ENCODE results near the gene IER2. TPM values are rescaled to one million over a fixed set of nuclear protein-coding genes. Genes with fewer than 3 reads are reported as not detected.
"Not testable (repeated sequence)": the region's sequence is repeated elsewhere in the genome, so short reads cannot be mapped to it uniquely, and the experiment has no call there.

The IER2 gene
- total RNA-seq, 1 experiment from 2014 or later: 80.4 TPM

DNA sequence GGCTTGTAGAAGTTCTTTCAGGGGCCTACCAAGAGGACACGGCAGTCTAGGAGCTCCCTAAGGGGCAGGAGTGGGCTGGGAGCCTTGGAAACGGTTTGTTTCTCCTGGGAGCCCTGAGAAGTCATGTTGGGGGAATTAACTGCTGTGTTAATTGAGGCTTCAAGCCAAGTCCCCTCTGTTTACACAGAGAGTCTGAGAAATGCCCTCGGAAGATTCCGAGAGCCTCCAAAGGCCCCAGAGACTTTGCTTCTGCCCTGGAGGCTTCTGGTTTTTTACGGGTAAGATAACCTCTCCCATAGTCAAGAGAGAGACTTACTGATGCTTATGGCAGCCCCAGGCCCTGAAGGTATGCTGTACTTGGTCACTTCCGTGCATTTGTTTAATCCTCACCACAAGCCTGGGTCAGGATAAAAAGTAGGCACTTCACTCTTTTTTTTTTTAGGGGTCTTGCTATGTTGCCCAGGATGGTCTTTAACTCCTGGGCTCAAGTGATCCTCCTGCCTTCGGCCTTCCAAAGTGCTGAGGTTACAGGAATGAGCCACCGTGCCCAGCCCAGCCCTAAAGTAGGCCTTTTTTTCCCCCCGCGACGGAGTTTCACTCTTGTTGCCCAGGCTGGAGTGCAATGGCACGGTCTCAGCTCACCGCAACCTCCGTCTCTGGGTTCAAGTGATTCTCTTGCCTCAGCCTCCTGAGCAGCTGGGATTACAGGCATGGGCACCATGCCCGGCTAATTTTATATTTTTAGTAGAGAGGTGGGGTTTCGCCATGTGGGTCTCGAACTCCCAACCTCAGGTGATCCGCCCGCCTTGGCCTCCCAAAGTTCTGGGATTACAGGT is 15.2 kb downstream of the IER2 start:
- Histone ChIP-seq H3K9me3 (ENCODE audit: control insufficient read depth, insufficient read depth, low read depth, low read length) (no peaks in the 10 kb centered on the region), H3K4me3 (ENCODE audit: low read depth in 2 of 2, low read length in 2 of 2) (no peak overlapping the region), H3K27me3 (ENCODE audit: control insufficient read depth, insufficient read depth, low read length) (no peaks in the 10 kb centered on the region), H3K27ac (ENCODE audit: low read length) (peak overlapping the region; percentile 99), H3K36me3 (ENCODE audit: control insufficient read depth, insufficient read depth, low read length) (no peaks in the 10 kb centered on the region), H3K4me1 (ENCODE audit: control insufficient read depth, insufficient read depth, low read length) (peaks cover 61% of the 10 kb centered on the region)
- CTCF ChIA-PET: interaction anchor here (0.7 kb wide), 1 partner anchor 280 kb away, joined by 4 read pairs; no protein-coding TSS in a partner anchor
- no TSS peak for BruUV-seq (replicated peaks)
- in situ Hi-C loops (cut with HindIII; ENCODE audit: low pct_unique_long_range_greater_than_20kb, low sequenced_read_pairs) (no loop called here), intact Hi-C loops (cut with micrococcal nuclease; ENCODE audit: unreplicated experiment) (no loop called here)
- ATAC-seq: no peak
- POLR2A ChIA-PET: interaction anchor here (0.6 kb wide), 2 partner anchors 29 to 654 kb away, joined by 8 read pairs; no protein-coding TSS in a partner anchor
- TF ChIP-seq POLR2AphosphoS5 (IDR thresholded peaks at IDR 0.05; ENCODE audit: low read depth, low read length) (no peak), REST (IDR thresholded peaks at IDR 0.05; ENCODE audit: insufficient read depth in 1 of 2, low read depth in 2 of 2, low read length in 1 of 2) (no peak), TCF7L2 (IDR thresholded peaks at IDR 0.05; ENCODE audit: low read depth, low read length) (no peak), SIN3A (IDR thresholded peaks at IDR 0.05; ENCODE audit: borderline replicate concordance, insufficient read depth, low read depth, low read length) (no peak)
- TF ChIP-seq, protein P1, sequence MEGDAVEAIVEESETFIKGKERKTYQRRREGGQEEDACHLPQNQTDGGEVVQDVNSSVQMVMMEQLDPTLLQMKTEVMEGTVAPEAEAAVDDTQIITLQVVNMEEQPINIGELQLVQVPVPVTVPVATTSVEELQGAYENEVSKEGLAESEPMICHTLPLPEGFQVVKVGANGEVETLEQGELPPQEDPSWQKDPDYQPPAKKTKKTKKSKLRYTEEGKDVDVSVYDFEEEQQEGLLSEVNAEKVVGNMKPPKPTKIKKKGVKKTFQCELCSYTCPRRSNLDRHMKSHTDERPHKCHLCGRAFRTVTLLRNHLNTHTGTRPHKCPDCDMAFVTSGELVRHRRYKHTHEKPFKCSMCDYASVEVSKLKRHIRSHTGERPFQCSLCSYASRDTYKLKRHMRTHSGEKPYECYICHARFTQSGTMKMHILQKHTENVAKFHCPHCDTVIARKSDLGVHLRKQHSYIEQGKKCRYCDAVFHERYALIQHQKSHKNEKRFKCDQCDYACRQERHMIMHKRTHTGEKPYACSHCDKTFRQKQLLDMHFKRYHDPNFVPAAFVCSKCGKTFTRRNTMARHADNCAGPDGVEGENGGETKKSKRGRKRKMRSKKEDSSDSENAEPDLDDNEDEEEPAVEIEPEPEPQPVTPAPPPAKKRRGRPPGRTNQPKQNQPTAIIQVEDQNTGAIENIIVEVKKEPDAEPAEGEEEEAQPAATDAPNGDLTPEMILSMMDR (IDR thresholded peaks at IDR 0.05): no peak
- DNase-seq (ENCODE audit: low read depth, low spot score): no peak

- intact Hi-C loops (cut with micrococcal nuclease; ENCODE audit: unreplicated experiment); ATAC-seq; H3K27me3 ChIP-seq (ENCODE audit: control insufficient read depth, insufficient read depth, low read length); H3K9me3 ChIP-seq (ENCODE audit: control insufficient read depth, insufficient read depth, low read depth, low read length); in situ Hi-C loops (cut with HindIII; ENCODE audit: low pct_unique_long_range_greater_than_20kb, low sequenced_read_pairs); BruUV-seq (replicated peaks); CTCF ChIA-PET; DNase-seq (ENCODE audit: low read depth, low spot score); POLR2A ChIA-PET; H3K4me3 ChIP-seq (ENCODE audit: low read depth in 2 of 2, low read length in 2 of 2); H3K36me3 ChIP-seq (ENCODE audit: control insufficient read depth, insufficient read depth, low read length): not testable (repeated sequence)
- Histone ChIP-seq H3K27ac (ENCODE audit: low read length) (peak overlapping the region; percentile 99), H3K4me1 (ENCODE audit: control insufficient read depth, insufficient read depth, low read length) (peaks cover 53% of the 10 kb centered on the region)
These were observed 15.9 kb downstream of the IER2 start for GRCh38 chr19:13166151-13166550.

DNA sequence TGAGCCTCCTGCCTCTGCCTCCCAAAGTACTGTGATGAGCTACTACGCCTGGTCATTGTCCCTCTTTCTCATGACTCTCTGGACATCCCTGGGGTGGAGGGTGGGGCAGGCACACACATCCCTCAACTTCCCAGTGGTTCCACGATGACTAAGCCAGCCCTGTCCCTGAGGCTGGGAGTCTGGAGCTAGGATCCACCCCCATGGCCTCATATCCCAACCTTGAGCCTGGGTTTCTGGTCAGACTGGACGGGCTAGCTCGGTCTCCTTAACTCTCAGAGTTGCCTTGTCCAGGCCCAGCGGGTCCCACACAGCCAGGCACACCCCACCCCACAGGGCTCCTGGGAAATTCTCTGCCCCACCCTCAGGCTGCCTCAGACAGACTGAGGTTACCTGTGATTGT is 19.6 kb downstream of the IER2 start:
- H3K27me3 ChIP-seq (ENCODE audit: control insufficient read depth, insufficient read depth, low read length): no peaks in the 10 kb centered on the region
- ATAC-seq (peak; percentile 31), DNase-seq (ENCODE audit: low read depth, low spot score) (no peak)
- in situ Hi-C loops (cut with HindIII; ENCODE audit: low pct_unique_long_range_greater_than_20kb, low sequenced_read_pairs) (no loop called here), intact Hi-C loops (cut with micrococcal nuclease; ENCODE audit: unreplicated experiment) (no loop called here)
- H3K27ac ChIP-seq (ENCODE audit: low read length): peak overlapping the region; percentile 99
- H3K4me3 ChIP-seq (ENCODE audit: low read depth in 2 of 2, low read length in 2 of 2): no peak overlapping the region
- H3K36me3 ChIP-seq (ENCODE audit: control insufficient read depth, insufficient read depth, low read length): no peaks in the 10 kb centered on the region
- no peaks in the 10 kb centered on the region for H3K9me3 ChIP-seq (ENCODE audit: control insufficient read depth, insufficient read depth, low read depth, low read length)
- TF ChIP-seq SIN3A (IDR thresholded peaks at IDR 0.05; ENCODE audit: borderline replicate concordance, insufficient read depth, low read depth, low read length): no peak
- TF ChIP-seq REST (IDR thresholded peaks at IDR 0.05; ENCODE audit: insufficient read depth in 1 of 2, low read depth in 2 of 2, low read length in 1 of 2): no peak
- no peak for TF ChIP-seq POLR2AphosphoS5 (IDR thresholded peaks at IDR 0.05; ENCODE audit: low read depth, low read length)
- TF ChIP-seq TCF7L2 (IDR thresholded peaks at IDR 0.05; ENCODE audit: low read depth, low read length): no peak
- TF ChIP-seq, protein P1 (IDR thresholded peaks at IDR 0.05): no peak
- BruUV-seq (replicated peaks): no TSS peak
- ChIA-PET POLR2A (interaction anchor here (0.5 to 0.6 kb wide), 2 partner anchors 14 to 17 kb away, joined by 3 to 4 read pairs; no protein-coding TSS in a partner anchor), CTCF (no interaction called here)
- peaks cover 46% of the 10 kb centered on the region for H3K4me1 ChIP-seq (ENCODE audit: control insufficient read depth, insufficient read depth, low read length)
